Lower leg skin (tissue), 3 donors: Measurements from ENCODE around the gene CDKN2B-AS1.

Experiments used
- POLR2A ChIP-seq, 2 donors: fragments of 450-650 bp; IDR thresholded peaks; one replicate each; pipeline ENCODE4 v1.6.1; 2016 to 2017; ENCODE audit warnings: antibody characterized with exemption in 2 of 2, mild to moderate bottlenecking in 1 of 2, moderate library complexity in 1 of 2
- TF ChIP-seq, protein P1 (sequence below), 3 donors: fragments of 450-650 bp; IDR thresholded peaks; one replicate each; pipeline ENCODE4 v1.5.1; 2016; ENCODE audit warnings: antibody characterized with exemption in 3 of 3, mild to moderate bottlenecking in 3 of 3, moderate library complexity in 2 of 3

DNA sequence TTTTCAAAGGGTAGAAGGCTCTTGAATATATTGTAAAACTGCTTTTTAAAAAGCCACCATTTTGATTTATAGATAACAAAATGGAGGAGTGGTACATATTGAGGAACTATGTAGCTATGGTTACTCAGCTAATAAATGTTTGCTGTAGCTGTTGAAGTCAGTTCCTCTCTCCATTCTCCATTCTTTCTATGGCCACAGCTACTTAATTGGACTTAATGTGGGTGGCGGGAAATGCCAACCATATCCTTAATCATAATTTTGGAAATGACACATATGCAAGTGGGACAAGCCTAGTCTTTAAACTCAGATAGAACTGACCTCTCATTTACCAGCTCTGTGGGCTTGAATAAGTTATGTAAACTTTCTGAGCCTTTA is 11.0 kb upstream of the CDKN2B-AS1 start:
- TF ChIP-seq, protein P1, sequence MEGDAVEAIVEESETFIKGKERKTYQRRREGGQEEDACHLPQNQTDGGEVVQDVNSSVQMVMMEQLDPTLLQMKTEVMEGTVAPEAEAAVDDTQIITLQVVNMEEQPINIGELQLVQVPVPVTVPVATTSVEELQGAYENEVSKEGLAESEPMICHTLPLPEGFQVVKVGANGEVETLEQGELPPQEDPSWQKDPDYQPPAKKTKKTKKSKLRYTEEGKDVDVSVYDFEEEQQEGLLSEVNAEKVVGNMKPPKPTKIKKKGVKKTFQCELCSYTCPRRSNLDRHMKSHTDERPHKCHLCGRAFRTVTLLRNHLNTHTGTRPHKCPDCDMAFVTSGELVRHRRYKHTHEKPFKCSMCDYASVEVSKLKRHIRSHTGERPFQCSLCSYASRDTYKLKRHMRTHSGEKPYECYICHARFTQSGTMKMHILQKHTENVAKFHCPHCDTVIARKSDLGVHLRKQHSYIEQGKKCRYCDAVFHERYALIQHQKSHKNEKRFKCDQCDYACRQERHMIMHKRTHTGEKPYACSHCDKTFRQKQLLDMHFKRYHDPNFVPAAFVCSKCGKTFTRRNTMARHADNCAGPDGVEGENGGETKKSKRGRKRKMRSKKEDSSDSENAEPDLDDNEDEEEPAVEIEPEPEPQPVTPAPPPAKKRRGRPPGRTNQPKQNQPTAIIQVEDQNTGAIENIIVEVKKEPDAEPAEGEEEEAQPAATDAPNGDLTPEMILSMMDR (IDR thresholded peaks at IDR 0.05) = no peak
- no peak for TF ChIP-seq POLR2A (IDR thresholded peaks at IDR 0.05)
